Endothelial cell of umbilical vein (primary cell): ENCODE measurements around the gene SHKBP1. TPM values are rescaled to one million over a fixed set of nuclear protein-coding genes. Genes with fewer than 3 reads are reported as not detected.

Experiments used
- BruUV-seq: library from RNA; stranded (reverse); fragments of 400-500 nt; replicated peaks from 2 replicates; lab custom pipeline; 2021; lab: Mats Ljungman, UMichigan
- CTCF ChIA-PET: fragments of 300-600, 350-600 bp; sonication (Branson Sonifier 250); formaldehyde crosslinking; loops from one replicate; lab custom pipeline; 2021; ENCODE audit warnings: antibody characterized with exemption, inconsistent platforms; lab: Charles Lee
- POLR2A ChIA-PET: fragments of 300-600, 350-600 bp; sonication (Branson Sonifier 250); formaldehyde crosslinking; loops from one replicate; lab custom pipeline; 2021; ENCODE audit warnings: antibody characterized with exemption, inconsistent platforms; lab: Charles Lee
- DNase-seq: peaks from one replicate; pipeline ENCODE4 v3.0.0-alpha.2; 2011; ENCODE audit warnings: low read depth, low spot score
- FAIRE-seq: peaks from 2 replicates; lab custom pipeline; 2011; peaks lifted over from hg19 to GRCh38; lab: Jason Lieb, UNC
- H2AFZ ChIP-seq: 2 replicates; pipeline ENCODE4 v1.6.0; 2012; ENCODE audit warnings: low read depth, low read length, control low read depth, inconsistent platforms
- H3K27ac ChIP-seq: 2 replicates; pipeline ENCODE4 v1.5.1; 2011; ENCODE audit warnings: low read depth, mild to moderate bottlenecking, control low read depth, low read length, moderate library complexity; ENCODE audit not compliant: insufficient read depth
- H3K27me3 ChIP-seq, 2 experiments: 2 replicates each; pipeline versions ENCODE4 v1.6.0 to v1.6.1; 2011; ENCODE audit warnings: low read length in 2 of 2, mixed read lengths in 1 of 2; ENCODE audit not compliant: control insufficient read depth in 2 of 2, insufficient read depth in 2 of 2
- H3K36me3 ChIP-seq, 2 experiments: 2 replicates in 1 of 2; 3 replicates in 1 of 2; pipeline ENCODE4 v1.5.1; 2011; ENCODE audit warnings: low read length in 2 of 2, mild to moderate bottlenecking in 1 of 2, moderate library complexity in 1 of 2; ENCODE audit not compliant: control insufficient read depth in 2 of 2, insufficient read depth in 2 of 2; ENCODE audit errors: extremely low read depth in 1 of 2
- H3K4me1 ChIP-seq: 3 replicates; pipeline ENCODE4 v1.5.1; 2011; ENCODE audit warnings: mild to moderate bottlenecking, low read length; ENCODE audit not compliant: control insufficient read depth, insufficient read depth; ENCODE audit errors: extremely low read depth
- H3K4me2 ChIP-seq: 2 replicates; pipeline ENCODE4 v1.6.1; 2011; ENCODE audit warnings: low read length, control low read depth, mixed read lengths; ENCODE audit not compliant: insufficient read depth
- H3K4me3 ChIP-seq, 3 experiments: fragments of 200-600 bp in 1 of 3; sonication (generic), shearing (Covaris generic) in 1 of 3; replicated peaks in 1 of 3; 2 replicates each; pipeline ENCODE4 v1.5.1; 2011 to 2016; ENCODE audit warnings: control low read depth in 3 of 3, low read length in 3 of 3, mild to moderate bottlenecking in 2 of 3, inconsistent platforms in 1 of 3, low read depth in 1 of 3, moderate library complexity in 1 of 3; ENCODE audit not compliant: insufficient read depth in 1 of 3
- H3K79me2 ChIP-seq: 2 replicates; pipeline ENCODE4 v1.6.0; 2012; ENCODE audit warnings: low read length, inconsistent platforms; ENCODE audit not compliant: control insufficient read depth, insufficient read depth
- H3K9ac ChIP-seq: replicated peaks from 2 replicates; pipeline ENCODE3; 2011; ENCODE audit warnings: low read length, control low read depth; ENCODE audit not compliant: insufficient read depth; ENCODE audit errors: extremely low read depth
- H3K9me1 ChIP-seq: replicated peaks from 3 replicates; pipeline ENCODE4 v1.6.0; 2011; ENCODE audit warnings: mild to moderate bottlenecking, low read length; ENCODE audit not compliant: control insufficient read depth, insufficient read depth; ENCODE audit errors: extremely low read depth
- H3K9me3 ChIP-seq: replicated peaks from 2 replicates; pipeline ENCODE4 v1.5.1; 2012; ENCODE audit warnings: low read length, inconsistent platforms; ENCODE audit not compliant: control insufficient read depth, insufficient read depth
- H4K20me1 ChIP-seq: replicated peaks from 2 replicates; pipeline ENCODE3; 2011; ENCODE audit warnings: mild to moderate bottlenecking, low read length; ENCODE audit not compliant: control insufficient read depth, insufficient read depth; ENCODE audit errors: extremely low read depth
- FOS ChIP-seq: IDR thresholded peaks from 2 replicates; pipeline ENCODE4 v1.6.1; 2011; ENCODE audit warnings: mild to moderate bottlenecking, low read length, moderate library complexity, borderline replicate concordance; ENCODE audit not compliant: insufficient read depth
- POLR2A ChIP-seq: IDR thresholded peaks from 2 replicates; pipeline ENCODE4 v1.6.1; 2012; ENCODE audit warnings: low read depth, mild to moderate bottlenecking, control low read depth, low read length
- dilution Hi-C: fragments of 300-500 bp; cut with MboI; formaldehyde crosslinking; loops from one replicate; pipeline ENCODE4 v1.15.0; 2019; ENCODE audit warnings: low sequenced_read_pairs; ENCODE audit not compliant: extremely low pct_ligation_motif_present
- intact Hi-C: fragments of 100-400 bp; cut with micrococcal nuclease; formaldehyde crosslinking; loops from one replicate; pipeline ENCODE4 v1.10.0; 2022
- polyA plus RNA-seq, 4 experiments: library from polyadenylated mRNA; depleted of rRNA in 3 of 4; stranded (reverse) in 3 of 4; unstranded in 1 of 4; fragments of >200 nt; gene quantifications; 2 replicates each; pipeline versions ENCODE4 v1.2.1 to v1.2.3, GENCODE V29; 2011 to 2012; ENCODE audit warnings: missing spikeins in 1 of 4
- total RNA-seq: library from RNA; stranded (reverse); gene quantifications from 2 replicates; pipeline ENCODE4 v1.2.3, GENCODE V29; 2021
- TF ChIP-seq, protein P1 (sequence below), 2 donors: IDR thresholded peaks; 1 replicate in 1 of 2; 2 replicates in 1 of 2; pipeline ENCODE4 v1.5.1; 2011; ENCODE audit warnings: low read length in 2 of 2, mild to moderate bottlenecking in 2 of 2, moderate library complexity in 2 of 2, control low read depth in 1 of 2, inconsistent platforms in 1 of 2, low read depth in 1 of 2; ENCODE audit not compliant: insufficient read depth in 1 of 2; ENCODE audit errors: extremely low read depth in 1 of 2
- TF ChIP-seq, protein P2 (sequence below): IDR thresholded peaks from 2 replicates; pipeline ENCODE4 v1.6.1; 2011; ENCODE audit not compliant: insufficient read depth, insufficient read length

Gene SHKBP1
- total and polyA plus RNA-seq, 2 donors (not counting 3 experiments of a cell fraction or from before 2014, with no cell fraction given), result 106 to 113 TPM

DNA sequence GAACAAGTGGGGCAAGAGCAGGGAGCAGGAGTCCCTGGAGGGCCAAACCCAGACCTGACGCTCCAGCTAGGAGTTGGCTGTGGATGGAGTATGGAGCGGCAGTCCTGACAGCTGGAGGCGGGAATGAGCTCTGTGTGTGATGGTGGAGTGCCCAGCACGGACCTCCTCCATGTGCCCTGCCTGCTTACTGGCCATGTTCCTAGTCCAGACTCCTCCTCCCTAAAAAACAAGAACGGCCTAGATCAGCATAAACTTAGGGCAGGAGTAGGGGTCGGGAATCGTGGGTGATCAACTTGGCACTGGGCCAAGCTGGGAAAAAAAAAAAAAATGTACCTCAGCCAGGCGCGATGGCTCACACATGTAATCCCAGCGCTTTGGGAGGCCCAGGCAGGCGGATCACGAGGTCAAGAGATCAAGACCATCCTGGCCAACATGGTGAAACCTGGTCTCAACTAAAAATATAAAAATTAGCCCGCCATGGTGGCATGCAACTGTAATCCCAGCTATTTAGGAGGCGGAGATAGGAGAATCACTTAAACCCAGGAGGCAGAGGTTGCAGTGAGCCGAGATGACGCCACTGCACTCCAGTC, 54.0 kb downstream of the SHKBP1 start:
- H3K4me1 ChIP-seq, result no peaks in the 10 kb centered on the region
- intact Hi-C loops (loop anchor here (10.0 kb wide), 1 partner anchor 486 kb away; no protein-coding TSS in a partner anchor), dilution Hi-C loops (no loop called here)
- peaks cover 0 to 4% of the 10 kb centered on the region in 2 experiments for H3K27me3 ChIP-seq
- H2AFZ ChIP-seq, result no peak overlapping the region
- no peaks in the 10 kb centered on the region for H3K9me3 ChIP-seq
- H3K9me1 ChIP-seq, result no peaks in the 10 kb centered on the region
- DNase-seq (no peak), FAIRE-seq (no peak)
- CTCF ChIA-PET, result interaction anchor here (0.8 kb wide), 1 partner anchor 27 kb away, joined by 3 read pairs; no protein-coding TSS in a partner anchor
- H3K36me3 ChIP-seq, result no peaks in the 10 kb centered on the region
- no peak overlapping the region for H3K4me3 ChIP-seq
- no peak overlapping the region for H3K9ac ChIP-seq
- no peaks in the 10 kb centered on the region for H3K79me2 ChIP-seq
- H4K20me1 ChIP-seq, result no peaks in the 10 kb centered on the region
- TF ChIP-seq, protein P1, sequence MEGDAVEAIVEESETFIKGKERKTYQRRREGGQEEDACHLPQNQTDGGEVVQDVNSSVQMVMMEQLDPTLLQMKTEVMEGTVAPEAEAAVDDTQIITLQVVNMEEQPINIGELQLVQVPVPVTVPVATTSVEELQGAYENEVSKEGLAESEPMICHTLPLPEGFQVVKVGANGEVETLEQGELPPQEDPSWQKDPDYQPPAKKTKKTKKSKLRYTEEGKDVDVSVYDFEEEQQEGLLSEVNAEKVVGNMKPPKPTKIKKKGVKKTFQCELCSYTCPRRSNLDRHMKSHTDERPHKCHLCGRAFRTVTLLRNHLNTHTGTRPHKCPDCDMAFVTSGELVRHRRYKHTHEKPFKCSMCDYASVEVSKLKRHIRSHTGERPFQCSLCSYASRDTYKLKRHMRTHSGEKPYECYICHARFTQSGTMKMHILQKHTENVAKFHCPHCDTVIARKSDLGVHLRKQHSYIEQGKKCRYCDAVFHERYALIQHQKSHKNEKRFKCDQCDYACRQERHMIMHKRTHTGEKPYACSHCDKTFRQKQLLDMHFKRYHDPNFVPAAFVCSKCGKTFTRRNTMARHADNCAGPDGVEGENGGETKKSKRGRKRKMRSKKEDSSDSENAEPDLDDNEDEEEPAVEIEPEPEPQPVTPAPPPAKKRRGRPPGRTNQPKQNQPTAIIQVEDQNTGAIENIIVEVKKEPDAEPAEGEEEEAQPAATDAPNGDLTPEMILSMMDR (IDR thresholded peaks at IDR 0.05; ENCODE audit: extremely low read depth in 1 of 2, insufficient read depth in 1 of 2, low read depth in 1 of 2, low read length in 2 of 2), result no peak
- TF ChIP-seq, protein P2, sequence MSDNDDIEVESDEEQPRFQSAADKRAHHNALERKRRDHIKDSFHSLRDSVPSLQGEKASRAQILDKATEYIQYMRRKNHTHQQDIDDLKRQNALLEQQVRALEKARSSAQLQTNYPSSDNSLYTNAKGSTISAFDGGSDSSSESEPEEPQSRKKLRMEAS, result no peak
- no peak for TF ChIP-seq POLR2A
- no peak for TF ChIP-seq FOS
- BruUV-seq, result no TSS peak
- no peak overlapping the region for H3K4me2 ChIP-seq
- POLR2A ChIA-PET, result no interaction called here
- H3K27ac ChIP-seq, result no peak overlapping the region
